IPS DF 4.7 (cell line): ENCODE results near the gene CLC.
"Not testable (repeated sequence)": the region's sequence is repeated elsewhere in the genome, so short reads cannot be mapped to it uniquely, and the experiment has no call there.

ENCODE experiments used
- DNase-seq: peaks from one replicate; pipeline ENCODE4 v3.0.0-alpha.2; 2013; ENCODE audit warnings: low spot score; ENCODE audit errors: extremely low read depth

CLC gene

GRCh38 chr19:39729594-39729993 lies 8.2 kb downstream of the CLC start:
- no peak for DNase-seq

GRCh38 chr19:39728040-39728439 lies 9.8 kb downstream of the CLC start:
- no peak for DNase-seq

- DNase-seq = no peak
Measured at GRCh38 chr19:39727070-39727800, 10.6 kb downstream of the CLC start.

- DNase-seq = no peak
Measured at GRCh38 chr19:39725995-39726394, 11.8 kb downstream of the CLC start.

DNA sequence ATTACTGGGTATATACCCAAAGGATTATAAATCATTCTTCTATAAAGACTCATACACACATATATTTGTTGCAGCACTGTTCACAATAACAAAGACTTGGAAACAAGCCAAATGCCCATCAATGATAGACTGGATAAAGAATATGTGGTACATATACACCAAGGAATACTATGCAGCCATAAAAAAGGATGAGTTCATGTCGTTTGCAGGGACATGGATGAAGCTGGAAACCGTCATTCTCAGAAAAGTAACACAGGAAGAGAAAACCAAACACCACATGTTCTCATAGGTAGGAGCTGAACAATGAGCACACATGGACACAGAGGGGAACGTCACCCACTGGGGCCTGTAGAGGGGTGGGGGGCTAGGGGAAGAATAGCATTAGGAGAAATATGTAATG lies 17.7 kb downstream of the CLC start:
- not testable (repeated sequence) for DNase-seq

- DNase-seq = no peak
Measured at GRCh38 chr19:39710333-39710890, 27.4 kb downstream of the CLC start.

DNA sequence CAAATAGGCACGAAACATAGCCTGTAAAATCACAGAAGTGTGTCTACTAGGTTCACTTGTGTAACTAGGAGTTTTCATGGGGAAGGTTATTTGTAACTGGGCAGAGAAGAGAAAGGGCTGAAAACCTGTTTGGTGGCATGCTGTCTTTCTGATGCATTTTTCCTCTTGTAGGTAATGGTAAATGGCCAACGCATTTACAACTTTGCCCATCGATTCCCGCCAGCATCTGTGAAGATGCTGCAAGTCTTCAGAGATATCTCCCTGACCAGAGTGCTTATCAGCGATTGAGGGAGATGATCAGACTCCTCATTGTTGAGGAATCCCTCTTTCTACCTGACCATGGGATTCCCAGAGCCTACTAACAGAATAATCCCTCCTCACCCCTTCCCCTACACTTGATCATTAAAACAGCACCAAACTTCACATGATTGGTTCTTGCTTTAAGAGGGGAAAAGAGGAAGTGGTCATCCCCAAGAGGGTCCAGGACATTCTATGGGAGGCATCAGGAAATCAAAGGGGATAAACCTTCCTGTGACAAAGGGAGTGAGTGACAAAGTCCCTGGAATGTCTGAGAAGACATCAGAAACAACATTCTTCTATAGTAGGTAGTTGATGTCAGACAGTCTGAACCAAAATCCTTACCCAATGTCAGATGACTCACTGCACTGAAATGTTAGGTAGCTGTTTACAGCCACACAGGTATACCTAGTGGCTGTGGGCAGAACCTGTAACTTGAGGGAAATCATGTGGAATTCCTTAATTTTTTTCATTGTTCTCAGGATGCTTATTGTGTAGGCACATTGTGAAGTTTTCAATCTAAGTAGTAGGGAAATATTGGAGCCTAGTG lies 28.6 kb downstream of the CLC start:
- no peak for DNase-seq

DNA sequence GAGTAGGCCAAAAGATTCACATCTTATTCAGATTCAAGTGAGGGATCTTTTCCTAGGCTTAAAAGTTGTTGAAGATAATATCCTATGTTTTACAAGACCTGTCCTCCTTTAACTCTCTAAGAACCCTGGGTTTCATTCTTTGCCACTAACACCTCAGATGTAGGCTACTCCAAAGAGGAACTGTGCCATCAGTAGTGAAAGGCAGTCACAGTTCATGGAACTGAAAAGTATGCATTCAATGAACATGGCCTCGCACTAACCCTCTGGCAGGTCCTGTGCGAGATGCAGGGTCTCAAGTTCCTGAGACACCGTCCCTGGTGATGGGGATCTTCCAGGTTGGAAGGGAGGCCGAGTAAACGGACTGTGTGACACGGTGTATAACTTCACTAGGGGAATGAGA lies 29.2 kb downstream of the CLC start:
- no peak for DNase-seq

DNA sequence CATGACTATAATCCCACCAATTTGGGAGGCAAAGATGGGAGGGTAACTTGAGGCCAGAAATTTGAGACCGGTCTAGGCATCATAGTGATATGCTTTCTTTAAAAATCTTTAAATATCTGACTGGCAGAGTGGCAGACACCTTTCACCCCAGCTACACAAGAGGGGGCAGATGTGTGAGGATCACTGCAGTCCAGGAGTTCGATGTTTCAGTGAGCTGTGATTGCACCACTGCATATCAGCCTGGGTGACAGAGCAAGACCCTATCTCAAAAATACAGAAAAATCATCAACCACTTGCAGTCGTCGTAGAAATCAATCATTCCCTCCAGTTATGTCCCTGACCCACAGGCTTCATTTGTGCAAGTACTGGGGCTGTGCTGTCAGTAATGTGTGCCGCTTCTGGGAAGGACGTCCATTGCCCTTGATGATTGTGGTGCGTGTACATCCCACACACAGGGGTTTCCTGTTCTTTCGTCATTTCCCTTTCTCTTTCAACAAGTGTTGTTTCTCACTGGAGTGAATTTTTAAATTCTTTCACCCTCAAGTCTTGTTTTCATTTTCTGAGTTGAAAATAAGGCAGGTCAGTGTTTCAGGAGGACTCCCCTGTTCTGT lies 32.1 kb downstream of the CLC start:
- no peak for DNase-seq

DNA sequence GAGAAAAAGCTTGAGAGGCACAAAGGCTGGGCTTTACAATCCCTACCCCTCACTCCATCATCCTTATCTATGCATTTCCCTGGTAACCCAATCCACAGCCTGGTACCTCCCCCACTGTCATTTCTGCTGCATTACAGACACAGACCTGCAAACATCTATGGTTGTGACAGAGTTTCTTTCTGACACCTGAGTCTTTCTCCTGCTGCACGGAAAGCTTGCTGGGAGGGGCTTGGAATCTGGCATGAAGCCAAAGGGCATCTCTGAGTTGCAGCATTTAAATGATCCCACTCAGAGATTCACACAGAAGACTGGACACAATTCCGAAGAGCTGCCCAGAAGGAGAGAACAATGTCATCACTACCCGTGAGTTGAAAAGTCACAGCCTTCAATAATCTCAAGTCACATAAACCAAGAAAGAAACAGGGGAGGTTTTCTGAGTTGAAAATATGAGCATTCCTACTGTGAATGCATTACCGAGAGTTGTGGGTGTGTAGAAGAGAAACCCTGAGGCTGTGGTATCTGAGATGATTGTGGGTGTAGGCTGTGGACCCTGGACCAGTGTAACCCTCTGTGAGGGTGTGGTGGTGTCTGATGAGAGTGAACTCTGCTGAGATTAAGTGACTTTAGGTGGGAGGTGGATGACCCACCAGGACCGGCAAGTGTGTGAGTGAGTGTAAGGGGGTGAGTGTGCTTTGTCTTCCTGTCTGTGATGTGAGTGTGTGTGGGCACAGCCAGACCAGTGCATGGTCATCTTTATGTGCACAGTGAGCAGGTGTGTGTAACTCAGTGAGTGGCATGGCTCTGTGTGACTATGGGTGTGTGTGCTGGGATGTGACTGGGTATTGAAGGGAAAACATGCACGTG lies 33.4 kb downstream of the CLC start, which contains the start of gene LGALS14:
TSS of gene LGALS14 (plus strand) at position 301 of the 864 bp plus-strand sequence. CDS start at position 349, 48 bp downstream.
- no peak for DNase-seq

- no peak for DNase-seq
Measured at GRCh38 chr19:39701291-39701690, 36.5 kb downstream of the CLC start.

GRCh38 chr19:39698535-39698934 lies 39.3 kb downstream of the CLC start:
- no peak for DNase-seq

DNA sequence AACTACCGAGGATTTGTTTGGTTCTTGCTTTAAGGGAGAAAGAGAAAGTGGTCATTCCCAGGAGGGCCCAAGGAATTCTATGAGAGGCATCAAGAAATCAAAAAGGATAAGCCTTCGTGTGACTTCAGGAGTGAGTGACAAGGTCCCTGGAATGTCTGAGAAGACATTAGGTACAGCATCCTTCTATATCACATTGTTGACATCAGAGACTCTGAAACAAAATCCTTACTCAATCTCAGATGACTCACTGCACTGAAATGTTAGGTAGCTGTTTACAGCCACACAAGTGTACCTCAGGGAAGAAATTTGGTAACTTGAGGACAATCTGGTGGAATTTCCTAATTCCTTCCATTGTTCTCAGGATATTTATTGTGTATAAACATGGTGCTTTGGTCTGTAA lies 41.4 kb downstream of the CLC start:
- DNase-seq = no peak

GRCh38 chr19:39695759-39696158 lies 42.1 kb downstream of the CLC start:
- no peak for DNase-seq

DNA sequence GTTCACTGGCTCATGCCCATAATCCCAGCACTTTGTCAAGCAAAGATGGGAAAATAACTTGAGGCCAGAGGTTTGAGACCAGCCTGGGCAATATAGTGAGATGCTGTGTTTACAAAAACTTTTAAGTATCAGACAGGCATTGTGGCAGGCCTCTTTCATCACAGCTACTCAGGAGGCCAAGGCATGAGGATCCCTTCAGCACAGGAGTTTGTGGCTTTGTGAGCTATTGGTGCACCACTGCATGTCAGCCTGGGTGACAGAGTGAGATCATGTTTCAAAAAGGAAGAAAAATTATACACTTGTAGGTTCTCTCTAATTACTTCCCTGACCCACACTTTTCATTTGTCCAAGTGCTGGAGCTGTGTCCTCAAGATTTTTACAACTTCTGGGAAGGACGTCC lies 45.0 kb downstream of the CLC start:
- DNase-seq = no peak

DNA sequence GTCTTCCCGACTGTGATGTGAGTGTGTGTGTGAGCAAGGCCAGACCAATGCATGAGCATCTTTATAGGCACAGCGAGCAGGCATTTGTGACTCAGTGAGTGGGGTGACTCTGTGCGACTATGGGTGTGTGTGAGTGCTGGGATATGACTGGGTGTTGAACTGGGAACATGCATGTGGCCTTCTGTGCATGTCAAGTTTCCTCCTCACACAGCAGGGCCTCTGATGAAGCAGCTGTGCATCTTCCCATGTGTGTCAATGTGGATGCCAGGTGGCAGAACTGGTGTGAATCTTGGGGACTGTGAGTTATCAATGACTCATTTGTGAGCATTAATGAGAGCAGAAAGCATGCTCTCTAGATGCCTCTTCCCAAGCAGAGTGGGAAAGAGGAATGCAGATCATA lies 45.7 kb downstream of the CLC start:
- no peak for DNase-seq

- DNase-seq = not testable (repeated sequence)
Measured at GRCh38 chr19:39688637-39689036, 49.2 kb downstream of the CLC start.

GRCh38 chr19:39686739-39687138 lies 51.1 kb downstream of the CLC start:
- no peak for DNase-seq

GRCh38 chr19:39684267-39684666 lies 53.6 kb downstream of the CLC start:
- no peak for DNase-seq

- no peak for DNase-seq
Measured at GRCh38 chr19:39681416-39681815, 56.4 kb downstream of the CLC start.
